Measurements from ENCODE around the gene ANKHD1. TPM values are rescaled to one million over a fixed set of nuclear protein-coding genes. Genes with fewer than 3 reads are reported as not detected.

ANKHD1 gene
- polyA plus RNA-seq, 1 donor from 2014 or later: 61.8 TPM

GRCh38 chr5:140570058-140570457, 168.4 kb downstream of the ANKHD1 start:
- no peaks in the 10 kb centered on the region for H3K9me2 ChIP-seq (ENCODE audit: insufficient read depth, low read length)
- H3F3A ChIP-seq (ENCODE audit: insufficient read depth, low read length, poor library complexity, severe bottlenecking): no peaks in the 10 kb centered on the region
- H3K9ac ChIP-seq (ENCODE audit: low read length): no peak overlapping the region
- H3K36me3 ChIP-seq (ENCODE audit: insufficient read depth, low read length): no peaks in the 10 kb centered on the region
- no peak overlapping the region for H3K4me3 ChIP-seq (ENCODE audit: low read length)
- no peaks in the 10 kb centered on the region for H3K27me3 ChIP-seq (ENCODE audit: insufficient read depth, low read depth, low read length)
- no peak overlapping the region for H3K4me2 ChIP-seq (ENCODE audit: low read length)
- H4K20me1 ChIP-seq (ENCODE audit: insufficient read depth): no peaks in the 10 kb centered on the region
- H2AFZ ChIP-seq (ENCODE audit: low read depth, low read length): no peak overlapping the region
- no peak for TF ChIP-seq CTCF (IDR thresholded peaks at IDR 0.05; ENCODE audit: poor library complexity, severe bottlenecking)
- no peak for TF ChIP-seq REST (IDR thresholded peaks at IDR 0.05; ENCODE audit: borderline replicate concordance)
- TF ChIP-seq MXI1 (conservative IDR thresholded peaks at IDR 0.05; ENCODE audit: poor library complexity, severe bottlenecking): no peak
- TF ChIP-seq SMC3 (conservative IDR thresholded peaks at IDR 0.05; ENCODE audit: poor library complexity): no peak
- no peak for TF ChIP-seq POLR2AphosphoS5 (IDR thresholded peaks at IDR 0.05)
- TF ChIP-seq EZH2 (IDR thresholded peaks at IDR 0.05; ENCODE audit: borderline replicate concordance, insufficient read depth, low read length, poor library complexity, severe bottlenecking): no peak
- no peak for TF ChIP-seq EP300 (conservative IDR thresholded peaks at IDR 0.05; ENCODE audit: poor library complexity, severe bottlenecking)
- TF ChIP-seq RAD21 (conservative IDR thresholded peaks at IDR 0.05): no peak
- no peak for TF ChIP-seq TAF1 (IDR thresholded peaks at IDR 0.05; ENCODE audit: low read depth)
- peaks cover 11% of the 10 kb centered on the region for H3K79me2 ChIP-seq (replicated peaks; ENCODE audit: insufficient read depth, low read length)
- H3K27ac ChIP-seq (ENCODE audit: low read length): no peak overlapping the region
- no peaks in the 10 kb centered on the region for H3K9me3 ChIP-seq (ENCODE audit: low read length)

- Histone ChIP-seq H3K79me2 (replicated peaks; ENCODE audit: insufficient read depth, low read length) (peaks cover 6% of the 10 kb centered on the region), H3K9ac (ENCODE audit: low read length) (no peak overlapping the region), H3K27me3 (ENCODE audit: insufficient read depth, low read depth, low read length) (no peaks in the 10 kb centered on the region), H3K9me3 (ENCODE audit: low read length) (no peaks in the 10 kb centered on the region), H3K36me3 (ENCODE audit: insufficient read depth, low read length) (no peaks in the 10 kb centered on the region), H3K9me2 (ENCODE audit: insufficient read depth, low read length) (no peaks in the 10 kb centered on the region), H3K27ac (ENCODE audit: low read length) (no peak overlapping the region), H3F3A (ENCODE audit: insufficient read depth, low read length, poor library complexity, severe bottlenecking) (no peaks in the 10 kb centered on the region), H2AFZ (ENCODE audit: low read depth, low read length) (no peak overlapping the region), H4K20me1 (ENCODE audit: insufficient read depth) (no peaks in the 10 kb centered on the region), H3K4me2 (ENCODE audit: low read length) (no peak overlapping the region), H3K4me3 (ENCODE audit: low read length) (no peak overlapping the region)
- TF ChIP-seq RAD21 (conservative IDR thresholded peaks at IDR 0.05) (no peak), EZH2 (IDR thresholded peaks at IDR 0.05; ENCODE audit: borderline replicate concordance, insufficient read depth, low read length, poor library complexity, severe bottlenecking) (no peak), TAF1 (IDR thresholded peaks at IDR 0.05; ENCODE audit: low read depth) (no peak), EP300 (conservative IDR thresholded peaks at IDR 0.05; ENCODE audit: poor library complexity, severe bottlenecking) (no peak)
Observed at GRCh38 chr5:140570488-140570887, 168.9 kb downstream of the ANKHD1 start.
